Right ventricle myocardium superior (tissue), 1 donor: ENCODE data around the gene ZNG1C. TPM values are rescaled to one million over a fixed set of nuclear protein-coding genes. Genes with fewer than 3 reads are reported as not detected.
"Not testable (repeated sequence)": the region's sequence is repeated elsewhere in the genome, so short reads cannot be mapped to it uniquely, and the experiment has no call there.

ENCODE experiments used
- ATAC-seq: fragments of 200-7000 bp; cut with Tn5 transposase; one replicate; pipeline ENCODE4 v1.9.1; 2020; ENCODE audit warnings: mild to moderate bottlenecking; ENCODE audit not compliant: poor library complexity
- DNase-seq: peaks from one replicate; pipeline ENCODE4 v3.0.0-alpha.2; 2020
- intact Hi-C: fragments of 100-400 bp; cut with DNase I; formaldehyde crosslinking; loops from one replicate; pipeline ENCODE4 v1.11.2; 2022
- long read RNA-seq: library from polyadenylated mRNA; unstranded; transcript quantifications from one replicate; pipeline ENCODE4 v2.0.0, GENCODE V29; 2021
- total RNA-seq: library from RNA; stranded (reverse); fragmentation: NEBNext Ultra II Directional; extraction: Animal tissue kit (Norgen Biotek cat#: 25700); gene quantifications from one replicate; pipeline ENCODE4 v1.2.1, GENCODE V29; 2021
- donor health status: DM: no; HTN: yes; CAD: no; lungs with severe emphysema.

Gene ZNG1C
- 15.4 TPM for total RNA-seq
- long read RNA-seq, transcript CBWD3-206 (3 exons, 1,736 nt) = major isoform, 5 of 12 reads
- long read RNA-seq, partial matches to known transcripts = 1 of 12 reads
- long read RNA-seq, other reads (novel, unspliced or antisense) = 6 of 12 reads

GRCh38 chr9:68241683-68242082, at the start of gene ZNG1C:
TSS of gene ZNG1C (plus strand) at chr9:68241983. CDS start at chr9:68242032, 49 bp downstream.
- DNase-seq, ATAC-seq, intact Hi-C loops: not testable (repeated sequence)

DNA sequence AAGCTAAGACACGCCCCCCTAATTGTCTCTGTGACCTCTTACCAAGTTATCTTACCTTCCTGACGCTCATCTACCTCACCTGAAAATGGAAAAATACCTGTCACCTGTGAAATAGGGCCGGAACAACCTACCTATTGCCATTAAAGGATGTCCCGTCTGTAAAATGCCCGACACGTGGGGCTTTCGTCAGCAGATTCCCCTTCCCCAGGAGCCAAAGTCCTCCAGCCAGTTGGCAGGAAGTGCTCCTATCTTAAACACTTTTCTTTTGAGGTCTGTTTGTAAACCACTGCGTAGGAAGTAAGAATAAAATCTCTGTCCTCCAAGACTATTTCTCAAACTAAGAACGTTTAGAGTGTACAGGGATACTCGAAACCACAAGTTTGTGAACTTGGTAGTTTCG, 654 bp downstream of the ZNG1C start:
- intact Hi-C loops, DNase-seq, ATAC-seq: not testable (repeated sequence)

- DNase-seq = peak; percentile 13
- intact Hi-C loops = not testable (repeated sequence)
Observed at GRCh38 chr9:68281041-68281440, 39.3 kb downstream of the ZNG1C start.

DNA sequence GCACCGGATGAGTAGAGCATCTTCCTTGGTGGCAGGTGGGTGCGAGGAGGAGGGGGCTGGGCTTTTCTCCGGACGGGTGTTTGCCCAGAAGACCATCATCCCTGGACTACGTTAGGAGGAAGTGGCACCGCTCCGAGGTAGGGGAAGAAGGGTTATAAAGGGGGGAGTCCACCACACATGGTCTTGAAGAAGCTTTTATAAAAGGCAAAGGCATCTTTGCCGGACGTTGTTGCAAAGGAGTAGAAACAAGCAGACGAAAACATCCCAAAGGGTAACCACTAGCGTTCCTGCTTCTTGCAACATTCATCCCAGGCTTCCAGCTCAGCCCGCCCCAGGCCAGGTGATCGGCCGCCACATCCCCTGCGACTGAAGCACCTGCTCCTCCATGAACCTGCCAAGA, 60.8 kb downstream of the ZNG1C start, which contains the start of gene FOXD4L3:
FOXD4L3 (plus strand) TSS at position 301 of the 400 bp plus-strand sequence; CDS start at position 386, 85 bp downstream.
- intact Hi-C loops, DNase-seq, ATAC-seq: not testable (repeated sequence)

More at GRCh38 chr9:68281041-68281440, 39.3 kb downstream of the ZNG1C start:
- not testable (repeated sequence) for ATAC-seq

GRCh38 chr9:68303771-68304170, 62.0 kb downstream of the ZNG1C start:
- ATAC-seq = not testable (repeated sequence)

GRCh38 chr9:68304212-68304611, 62.4 kb downstream of the ZNG1C start:
- DNase-seq, ATAC-seq, intact Hi-C loops: not testable (repeated sequence)

More at GRCh38 chr9:68303771-68304170, 62.0 kb downstream of the ZNG1C start:
- DNase-seq, intact Hi-C loops: not testable (repeated sequence)

GRCh38 chr9:68304777-68305176, 63.0 kb downstream of the ZNG1C start:
- intact Hi-C loops, ATAC-seq, DNase-seq: not testable (repeated sequence)

GRCh38 chr9:68305680-68306285, 64.0 kb downstream of the ZNG1C start:
- intact Hi-C loops, DNase-seq, ATAC-seq: not testable (repeated sequence)

GRCh38 chr9:68306391-68306964, 64.7 kb downstream of the ZNG1C start:
- ATAC-seq = peak; percentile 20
- intact Hi-C loops, DNase-seq: not testable (repeated sequence)

DNA sequence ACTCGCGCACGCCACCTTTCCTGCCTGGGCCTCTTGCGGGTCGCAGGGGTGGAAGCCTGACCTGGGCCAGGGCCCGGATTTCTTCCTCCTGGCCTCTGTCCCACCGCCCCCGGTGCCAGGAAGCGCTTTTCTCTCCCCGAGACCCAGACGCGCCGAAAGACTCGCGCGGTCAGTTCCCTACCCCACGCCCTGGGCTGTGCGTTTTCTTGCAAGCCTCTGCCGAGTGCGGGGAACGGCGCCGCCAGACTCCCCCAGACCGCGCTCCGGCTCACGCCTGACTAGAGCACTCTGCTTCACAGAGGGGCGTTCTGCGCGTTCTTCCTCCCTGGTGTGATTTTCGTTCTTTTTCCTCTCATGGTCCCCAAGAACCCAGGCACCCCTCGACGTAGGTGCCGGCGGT, 65.3 kb downstream of the ZNG1C start:
- intact Hi-C loops, DNase-seq: not testable (repeated sequence)
- ATAC-seq = peak; percentile 55

DNA sequence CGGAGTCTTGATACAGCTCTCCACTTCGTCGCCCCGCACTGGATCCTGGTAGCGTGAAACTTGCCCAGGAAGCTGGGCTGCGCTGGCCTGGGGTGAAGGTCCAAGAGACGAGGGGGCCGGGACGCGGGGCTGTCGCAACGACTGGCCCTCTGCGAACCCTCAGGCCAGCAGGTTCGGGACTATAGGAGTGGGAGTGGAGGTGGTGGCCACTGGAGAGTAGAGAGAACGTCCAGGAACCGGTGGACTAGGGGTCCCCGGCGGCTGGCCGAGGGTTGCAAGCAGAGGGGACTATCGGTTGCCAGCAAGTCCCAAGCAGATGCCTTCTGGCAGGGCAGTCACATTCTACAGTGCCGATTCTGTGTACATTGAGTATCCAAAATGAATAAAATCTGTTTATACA, 65.9 kb downstream of the ZNG1C start:
- peak; percentile 37 for DNase-seq
- intact Hi-C loops = not testable (repeated sequence)
- peak; percentile 27 for ATAC-seq

DNA sequence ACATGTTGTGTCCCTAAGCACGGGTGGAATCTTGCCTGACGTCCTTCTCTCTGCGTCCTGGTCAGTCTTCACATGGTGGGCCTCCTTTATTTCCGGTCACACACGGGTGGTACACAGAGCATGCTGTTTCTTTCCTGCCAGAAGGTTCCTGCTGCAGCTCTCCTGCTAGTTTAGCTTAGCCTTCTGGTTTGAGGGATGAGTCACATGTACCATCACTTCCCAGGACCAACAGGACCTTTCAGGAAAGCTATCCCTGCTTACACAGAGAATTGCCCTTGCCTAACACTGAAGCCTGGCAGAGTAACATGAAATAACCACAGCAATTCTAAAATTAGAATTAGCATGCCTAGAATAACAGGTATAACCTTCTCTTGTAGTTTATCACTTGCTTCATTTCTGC, 69.4 kb downstream of the ZNG1C start:
- DNase-seq, ATAC-seq, intact Hi-C loops: not testable (repeated sequence)

- ATAC-seq, DNase-seq, intact Hi-C loops: not testable (repeated sequence)
Observed at GRCh38 chr9:68318209-68318608, 76.4 kb downstream of the ZNG1C start.

DNA sequence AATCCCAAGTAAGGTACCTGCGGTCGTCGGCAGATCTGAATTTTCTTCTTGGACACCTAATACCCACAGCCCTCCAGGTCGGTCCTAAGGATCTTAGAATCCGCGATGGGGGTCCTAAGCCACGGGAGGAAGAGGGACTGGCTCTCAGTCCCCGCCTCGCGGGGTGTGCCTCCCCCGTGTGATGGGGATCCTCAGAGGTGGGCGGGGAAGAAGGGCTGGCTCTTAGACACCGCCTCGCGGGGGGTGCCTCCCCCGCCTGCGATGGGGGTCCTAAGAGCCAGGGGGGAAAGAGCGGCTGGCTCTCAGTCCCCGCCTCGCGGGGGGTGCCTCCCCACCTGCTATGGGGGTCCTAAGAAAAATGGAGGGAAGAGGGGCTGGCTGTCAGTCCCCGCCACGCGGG, 82.0 kb downstream of the ZNG1C start:
- ATAC-seq, intact Hi-C loops, DNase-seq: not testable (repeated sequence)

GRCh38 chr9:68324518-68324917, 82.7 kb downstream of the ZNG1C start:
- ATAC-seq, intact Hi-C loops, DNase-seq: not testable (repeated sequence)

- intact Hi-C loops, DNase-seq, ATAC-seq: not testable (repeated sequence)
Observed at GRCh38 chr9:68329106-68329505, 87.3 kb downstream of the ZNG1C start.

DNA sequence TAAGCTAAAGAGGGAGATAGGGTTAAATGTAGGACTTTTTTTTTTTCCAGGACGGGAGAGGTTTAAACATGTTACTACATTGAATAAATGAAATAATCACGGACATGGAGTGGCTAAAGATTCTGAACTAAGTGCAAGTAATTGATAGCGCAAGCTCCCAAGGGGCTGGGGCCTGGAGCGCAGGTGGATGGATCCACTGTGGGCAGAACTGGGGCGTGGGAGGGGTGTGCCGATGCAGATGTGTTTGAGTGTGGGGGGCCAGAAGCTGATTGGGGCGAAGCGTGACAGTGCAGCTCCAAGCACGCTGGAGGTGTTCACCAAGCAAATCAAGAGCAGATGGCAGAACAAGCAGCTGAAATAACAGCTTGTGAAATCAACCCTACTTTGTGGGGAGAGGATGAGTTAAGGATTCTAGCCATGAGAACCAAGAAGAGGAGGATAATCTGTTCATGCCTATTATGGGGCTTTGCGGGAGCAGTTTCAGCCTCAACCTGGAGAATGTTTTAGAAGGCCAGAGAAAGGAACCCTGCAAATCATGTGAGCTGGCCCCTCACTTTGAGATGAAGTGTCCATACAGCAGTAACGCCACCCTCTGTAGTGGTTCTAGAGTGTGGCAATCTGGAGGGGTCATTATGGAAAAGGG, 88.9 kb downstream of the ZNG1C start:
- DNase-seq, intact Hi-C loops, ATAC-seq: not testable (repeated sequence)

DNA sequence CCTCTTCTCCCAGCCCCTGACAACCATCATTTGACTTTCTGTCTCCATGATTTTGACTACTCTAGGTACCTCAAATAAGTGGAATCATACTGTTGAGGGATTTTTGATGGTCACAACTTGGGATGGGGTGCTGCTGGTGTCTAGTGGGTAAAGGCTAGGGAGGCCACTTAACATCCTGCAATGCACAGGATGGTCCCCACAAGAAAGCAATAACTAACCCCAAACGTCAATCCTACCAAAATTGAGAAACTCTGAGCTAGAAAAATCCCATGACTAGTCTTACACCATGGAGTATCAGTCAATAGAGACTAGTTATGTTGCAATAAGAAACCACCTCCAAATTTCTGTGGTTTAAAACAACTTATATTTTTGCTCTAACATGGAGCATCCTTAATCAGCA, 90.3 kb downstream of the ZNG1C start:
- ATAC-seq, DNase-seq, intact Hi-C loops: not testable (repeated sequence)

DNA sequence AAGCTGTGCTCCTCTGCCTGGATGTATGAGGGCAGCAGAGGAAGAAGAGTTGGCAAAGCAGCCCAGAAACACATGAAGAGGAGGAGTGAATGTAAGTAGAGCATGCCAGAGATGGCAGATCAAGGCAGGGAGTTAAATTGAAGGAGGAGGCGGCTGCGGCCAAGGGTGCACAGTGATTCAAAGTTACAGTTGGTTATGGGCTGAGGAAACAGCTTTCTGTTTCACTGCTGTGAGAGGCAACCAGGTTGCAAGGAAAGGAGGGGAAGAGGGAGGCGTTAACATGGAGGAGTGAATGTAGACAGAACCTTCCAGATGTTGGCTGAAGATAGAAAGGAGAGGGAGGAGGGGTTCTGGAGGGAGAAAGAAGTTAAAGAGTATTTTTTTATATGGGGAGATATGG, 94.2 kb downstream of the ZNG1C start:
- intact Hi-C loops, DNase-seq, ATAC-seq: not testable (repeated sequence)
